ENCODE data around the gene SMURF2. TPM values are rescaled to one million over a fixed set of nuclear protein-coding genes. Genes with fewer than 3 reads are reported as not detected.

The SMURF2 gene
- total and polyA plus RNA-seq, 2 of the 4 experiments (the other 2 are of a cell fraction): 131 to 774 TPM

GRCh38 chr17:64638552-64639203 is 23.4 kb downstream of the SMURF2 start:
- Histone ChIP-seq H2BK15ac (ENCODE audit: low read depth, low read length) (no peak overlapping the region), H3K56ac (ENCODE audit: extremely low read depth, insufficient read depth, low read length) (no peak overlapping the region), H3K14ac (replicated peaks; ENCODE audit: low read depth, low read length) (no peak overlapping the region; the same call in 1 of the 2 replicates), H2AK9ac (replicated peaks; ENCODE audit: low read depth, low read length, poor library complexity) (no peak overlapping the region), H4K91ac (ENCODE audit: insufficient read depth, low read depth, low read length) (no peak overlapping the region), H3K4me2 (ENCODE audit: low read depth, low read length) (no peak overlapping the region), H3K27ac (ENCODE audit: insufficient read depth, low read length) (no peak overlapping the region), H3K9me3 (ENCODE audit: control insufficient read depth, insufficient read depth, low read length) (no peaks in the 10 kb centered on the region), H4K5ac (ENCODE audit: low read depth, low read length) (no peak overlapping the region), H3K4ac (ENCODE audit: low read depth, low read length) (no peak overlapping the region), H3K4me1 (ENCODE audit: control insufficient read depth, insufficient read depth, low read length) (peaks cover 10% of the 10 kb centered on the region), H2BK20ac (ENCODE audit: low read depth, low read length) (no peak overlapping the region), H4K8ac (ENCODE audit: low read depth in 2 of 2, low read length in 2 of 2) (no peak overlapping the region), H3K9me1 (ENCODE audit: insufficient read depth, low read length) (peaks cover 14% of the 10 kb centered on the region), H4K20me1 (ENCODE audit: insufficient read depth, low read length) (peaks cover 100% of the 10 kb centered on the region), H2BK5ac (ENCODE audit: low read depth, low read length, poor library complexity, severe bottlenecking) (no peak overlapping the region), H3K9ac (ENCODE audit: low read depth, low read length) (no peak overlapping the region), H2AFZ (replicated peaks; ENCODE audit: low read length, poor library complexity) (no peak overlapping the region), H3K27me3 (ENCODE audit: control insufficient read depth, insufficient read depth, low read length) (no peaks in the 10 kb centered on the region), H3K36me3 (ENCODE audit: control insufficient read depth, insufficient read depth, low read length) (peaks cover 22% of the 10 kb centered on the region), H2BK120ac (ENCODE audit: low read depth, low read length) (no peak overlapping the region), H2AK5ac (ENCODE audit: low read depth, low read length) (no peak overlapping the region), H3K79me1 (ENCODE audit: low read depth in 1 of 2, low read length in 2 of 2) (peaks cover 0 to 38% of the 10 kb centered on the region in 2 experiments; a peak in 2 of 4 replicates), H3K18ac (ENCODE audit: low read depth, low read length) (no peak overlapping the region), H3K23ac (ENCODE audit: low read depth, low read length) (no peak overlapping the region), H3K4me3 (ENCODE audit: insufficient read depth, low read depth, low read length) (no peak overlapping the region)
- dilution Hi-C loops (cut with HindIII; ENCODE audit: low sequenced_read_pairs, unreplicated experiment) (no loop called here), in situ Hi-C loops (cut with MboI; ENCODE audit: low sequenced_read_pairs) (loop anchor here (25.0 kb wide), 1 partner anchor 326 kb away; no protein-coding TSS in a partner anchor), intact Hi-C loops (cut with micrococcal nuclease) (no loop called here)
- ChIA-PET POLR2A (ENCODE audit: unreplicated experiment) (no interaction called here), CTCF (interaction anchor here (0.7 kb wide), 1 partner anchor 187 kb away, joined by 4 read pairs; no protein-coding TSS in a partner anchor)
- no CpG with 5 or more reads among the region's 2 CpGs for WGBS, 2 experiments (ENCODE audit: extremely low coverage in 2 of 2, insufficient read length in 1 of 2)
- DNase-seq (peak; percentile 41), ATAC-seq (ENCODE audit: low read depth) (no peak)
- TF ChIP-seq CEBPB (IDR thresholded peaks at IDR 0.05; ENCODE audit: low read depth, low read length) (peak; percentile 60), BHLHE40 (IDR thresholded peaks at IDR 0.05; ENCODE audit: low read depth, low read length) (peak; percentile 56), MXI1 (IDR thresholded peaks at IDR 0.05; ENCODE audit: borderline replicate concordance, low read depth, low read length) (no peak)
- no TSS peak for BruUV-seq (replicated peaks)

Data from IMR-90 (cell line).